IPS-18a (cell line): ENCODE data around the gene SERPINB5.

Source experiments
- H3K27ac ChIP-seq: one replicate; pipeline ENCODE4 v1.5.1; 2013; ENCODE audit warnings: low read length
- H3K27me3 ChIP-seq: one replicate; pipeline ENCODE4 v1.6.1; 2013; ENCODE audit warnings: mild to moderate bottlenecking, low read length; ENCODE audit not compliant: control insufficient read depth, insufficient read depth
- H3K36me3 ChIP-seq: one replicate; pipeline ENCODE4 v1.6.1; 2013; ENCODE audit warnings: low read depth, low read length; ENCODE audit not compliant: control insufficient read depth
- H3K4me1 ChIP-seq: one replicate; pipeline ENCODE4 v1.6.1; 2013; ENCODE audit warnings: low read depth, low read length; ENCODE audit not compliant: control insufficient read depth
- H3K4me3 ChIP-seq: one replicate; pipeline ENCODE4 v1.5.1; 2013; ENCODE audit warnings: low read length
- H3K9ac ChIP-seq: one replicate; pipeline ENCODE4 v1.6.1; 2013; ENCODE audit warnings: mild to moderate bottlenecking, low read length, moderate library complexity
- H3K9me3 ChIP-seq: one replicate; pipeline ENCODE4 v1.6.1; 2013; ENCODE audit warnings: low read depth, low read length; ENCODE audit not compliant: control insufficient read depth

Gene SERPINB5

GRCh38 chr18:63532471-63532870, 55.7 kb downstream of the SERPINB5 start:
- Histone ChIP-seq H3K27me3 (no peaks in the 10 kb centered on the region), H3K36me3 (no peaks in the 10 kb centered on the region), H3K4me3 (no peak overlapping the region), H3K9me3 (no peaks in the 10 kb centered on the region), H3K27ac (no peak overlapping the region), H3K4me1 (no peaks in the 10 kb centered on the region), H3K9ac (no peak overlapping the region)

- Histone ChIP-seq H3K27me3 (no peaks in the 10 kb centered on the region), H3K9ac (no peak overlapping the region), H3K36me3 (no peaks in the 10 kb centered on the region), H3K4me3 (no peak overlapping the region), H3K4me1 (no peaks in the 10 kb centered on the region), H3K27ac (no peak overlapping the region), H3K9me3 (no peaks in the 10 kb centered on the region)
These were observed 57.9 kb downstream of the SERPINB5 start for GRCh38 chr18:63534615-63535014.

GRCh38 chr18:63539904-63540510, 63.2 kb downstream of the SERPINB5 start:
- Histone ChIP-seq H3K9ac (no peak overlapping the region), H3K36me3 (no peaks in the 10 kb centered on the region), H3K27ac (no peak overlapping the region), H3K9me3 (no peaks in the 10 kb centered on the region), H3K27me3 (no peaks in the 10 kb centered on the region), H3K4me1 (peaks cover 7% of the 10 kb centered on the region), H3K4me3 (no peak overlapping the region)

GRCh38 chr18:63542069-63542468, 65.3 kb downstream of the SERPINB5 start, which contains the start of gene SERPINB12:
Gene SERPINB12 (plus strand): TSS chr18:63542369. CDS start chr18:63556160, 13,791 bp downstream.
- Histone ChIP-seq H3K9me3 (no peaks in the 10 kb centered on the region), H3K27ac (no peak within 1 kb of the TSS), H3K4me1 (peaks cover 7% of the 10 kb centered on the region), H3K36me3 (no peaks in the 10 kb centered on the region), H3K27me3 (no peaks in the 10 kb centered on the region), H3K9ac (no peak within 1 kb of the TSS), H3K4me3 (no peak within 1 kb of the TSS)

- H3K4me3 ChIP-seq, result no peak overlapping the region
- H3K9me3 ChIP-seq, result no peaks in the 10 kb centered on the region
- no peak overlapping the region for H3K27ac ChIP-seq
- H3K36me3 ChIP-seq, result no peaks in the 10 kb centered on the region
- no peak overlapping the region for H3K9ac ChIP-seq
- H3K4me1 ChIP-seq, result peaks cover 7% of the 10 kb centered on the region
- no peaks in the 10 kb centered on the region for H3K27me3 ChIP-seq
These were observed 67.3 kb downstream of the SERPINB5 start for GRCh38 chr18:63544017-63544416.

- no peaks in the 10 kb centered on the region for H3K36me3 ChIP-seq
- H3K4me1 ChIP-seq, result peaks cover 5% of the 10 kb centered on the region
- H3K9me3 ChIP-seq, result no peaks in the 10 kb centered on the region
- H3K4me3 ChIP-seq, result no peak overlapping the region
- H3K27me3 ChIP-seq, result no peaks in the 10 kb centered on the region
- H3K27ac ChIP-seq, result no peak overlapping the region
- H3K9ac ChIP-seq, result no peak overlapping the region
These were observed 68.2 kb downstream of the SERPINB5 start for GRCh38 chr18:63545000-63545399.

GRCh38 chr18:63550068-63550467, 73.3 kb downstream of the SERPINB5 start:
- Histone ChIP-seq H3K9me3 (no peaks in the 10 kb centered on the region), H3K9ac (no peak overlapping the region), H3K27ac (no peak overlapping the region), H3K36me3 (no peaks in the 10 kb centered on the region), H3K4me1 (no peaks in the 10 kb centered on the region), H3K4me3 (no peak overlapping the region), H3K27me3 (no peaks in the 10 kb centered on the region)

GRCh38 chr18:63551769-63552168, 75.0 kb downstream of the SERPINB5 start:
- H3K4me3 ChIP-seq, result no peak overlapping the region
- no peaks in the 10 kb centered on the region for H3K9me3 ChIP-seq
- H3K27ac ChIP-seq, result no peak overlapping the region
- H3K4me1 ChIP-seq, result no peaks in the 10 kb centered on the region
- no peaks in the 10 kb centered on the region for H3K36me3 ChIP-seq
- H3K9ac ChIP-seq, result no peak overlapping the region
- H3K27me3 ChIP-seq, result no peaks in the 10 kb centered on the region

GRCh38 chr18:63552581-63552980, 75.8 kb downstream of the SERPINB5 start:
- Histone ChIP-seq H3K9me3 (no peaks in the 10 kb centered on the region), H3K4me3 (no peak overlapping the region), H3K9ac (no peak overlapping the region), H3K27me3 (no peaks in the 10 kb centered on the region), H3K4me1 (no peaks in the 10 kb centered on the region), H3K27ac (no peak overlapping the region), H3K36me3 (no peaks in the 10 kb centered on the region)

- no peak overlapping the region for H3K27ac ChIP-seq
- H3K4me3 ChIP-seq, result no peak overlapping the region
- no peak overlapping the region for H3K9ac ChIP-seq
- H3K9me3 ChIP-seq, result no peaks in the 10 kb centered on the region
- H3K27me3 ChIP-seq, result no peaks in the 10 kb centered on the region
- no peaks in the 10 kb centered on the region for H3K4me1 ChIP-seq
- H3K36me3 ChIP-seq, result no peaks in the 10 kb centered on the region
These were observed 76.3 kb downstream of the SERPINB5 start for GRCh38 chr18:63553081-63553480.
